WTC11 (cell line): ENCODE results near the gene CTDSPL.

Experiments
- TF ChIP-seq, protein P1 (sequence below): sonication (generic); formaldehyde crosslinking; IDR thresholded peaks from 2 replicates; pipeline ENCODE4 v1.8.0; 2022; ENCODE audit warnings: mild to moderate bottlenecking, missing genetic modification reagents
- TF ChIP-seq, protein P2 (sequence below): fragments of 200-600 bp; IDR thresholded peaks from 2 replicates; pipeline ENCODE4 v1.8.0; 2022; ENCODE audit warnings: antibody characterized with exemption

DNA sequence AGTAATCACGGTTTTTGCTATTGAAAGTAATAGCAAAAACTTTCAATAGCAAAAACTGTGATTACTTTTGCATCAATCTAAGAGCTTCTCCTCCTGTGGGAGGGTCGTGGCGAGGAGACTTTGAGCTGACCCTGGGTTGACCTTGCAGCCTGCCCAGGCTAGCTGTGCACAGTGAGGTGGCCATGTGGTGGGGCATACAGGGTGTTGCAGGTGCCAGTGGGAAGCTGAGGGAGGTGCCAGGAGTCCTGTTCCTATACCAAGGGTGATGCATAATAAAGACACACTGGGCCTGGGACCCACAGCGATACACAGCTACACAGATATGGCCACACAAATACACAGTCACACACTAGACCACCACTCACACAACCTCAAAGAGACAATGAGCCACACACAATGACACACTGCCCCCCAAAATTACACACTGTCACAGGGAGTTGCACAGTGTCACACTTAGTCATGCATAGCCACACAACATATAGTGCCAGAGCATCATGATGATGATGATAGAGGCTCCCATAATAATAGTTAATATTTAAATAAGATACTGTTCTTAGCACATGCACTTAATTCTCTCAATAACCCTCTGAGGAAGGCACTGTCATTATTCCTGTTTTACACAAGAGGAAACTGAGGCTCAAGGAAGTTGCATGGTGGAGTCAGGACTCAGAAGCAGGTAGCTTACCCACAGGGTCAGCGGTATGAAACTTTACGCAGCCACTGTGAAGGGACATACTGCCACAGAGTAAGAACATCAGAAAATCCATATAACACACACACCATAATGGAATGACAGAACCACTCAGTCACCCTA is 161.4 kb downstream of the CTDSPL start:
- TF ChIP-seq, protein P1, sequence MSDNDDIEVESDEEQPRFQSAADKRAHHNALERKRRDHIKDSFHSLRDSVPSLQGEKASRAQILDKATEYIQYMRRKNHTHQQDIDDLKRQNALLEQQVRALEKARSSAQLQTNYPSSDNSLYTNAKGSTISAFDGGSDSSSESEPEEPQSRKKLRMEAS (CRISPR knock-in tag), result no peak
- TF ChIP-seq, protein P2, sequence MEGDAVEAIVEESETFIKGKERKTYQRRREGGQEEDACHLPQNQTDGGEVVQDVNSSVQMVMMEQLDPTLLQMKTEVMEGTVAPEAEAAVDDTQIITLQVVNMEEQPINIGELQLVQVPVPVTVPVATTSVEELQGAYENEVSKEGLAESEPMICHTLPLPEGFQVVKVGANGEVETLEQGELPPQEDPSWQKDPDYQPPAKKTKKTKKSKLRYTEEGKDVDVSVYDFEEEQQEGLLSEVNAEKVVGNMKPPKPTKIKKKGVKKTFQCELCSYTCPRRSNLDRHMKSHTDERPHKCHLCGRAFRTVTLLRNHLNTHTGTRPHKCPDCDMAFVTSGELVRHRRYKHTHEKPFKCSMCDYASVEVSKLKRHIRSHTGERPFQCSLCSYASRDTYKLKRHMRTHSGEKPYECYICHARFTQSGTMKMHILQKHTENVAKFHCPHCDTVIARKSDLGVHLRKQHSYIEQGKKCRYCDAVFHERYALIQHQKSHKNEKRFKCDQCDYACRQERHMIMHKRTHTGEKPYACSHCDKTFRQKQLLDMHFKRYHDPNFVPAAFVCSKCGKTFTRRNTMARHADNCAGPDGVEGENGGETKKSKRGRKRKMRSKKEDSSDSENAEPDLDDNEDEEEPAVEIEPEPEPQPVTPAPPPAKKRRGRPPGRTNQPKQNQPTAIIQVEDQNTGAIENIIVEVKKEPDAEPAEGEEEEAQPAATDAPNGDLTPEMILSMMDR, result no peak
